ENCODE results near the gene KCNA3. TPM values are rescaled to one million over a fixed set of nuclear protein-coding genes. Genes with fewer than 3 reads are reported as not detected.

KCNA3 gene
- total and polyA plus RNA-seq, 2 of the 8 experiments (the other 6 are each of a cell fraction or from before 2014, with no cell fraction given): 0.95 to 1.1 TPM

DNA sequence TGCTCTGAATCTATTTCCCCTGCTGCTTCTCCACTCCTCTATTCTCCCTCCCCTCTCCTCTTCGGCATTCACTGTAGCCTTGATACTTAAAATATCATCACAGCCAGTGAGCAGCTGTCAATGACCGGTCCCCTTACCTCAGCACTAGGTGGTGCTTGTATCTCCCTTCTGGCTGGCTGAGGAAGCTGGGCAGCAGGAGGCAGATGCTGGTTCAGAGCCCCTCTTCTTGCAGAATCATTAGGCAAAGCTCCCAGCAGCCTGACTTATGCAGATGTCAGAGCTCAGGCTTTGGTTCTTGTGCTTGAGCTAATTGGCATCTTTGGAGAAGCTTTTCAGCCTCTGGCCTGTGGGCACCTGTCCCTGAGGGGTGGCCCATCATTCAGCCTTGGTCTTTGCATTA, 36.7 kb downstream of the KCNA3 start (continued):
- TF ChIP-seq, protein P1, sequence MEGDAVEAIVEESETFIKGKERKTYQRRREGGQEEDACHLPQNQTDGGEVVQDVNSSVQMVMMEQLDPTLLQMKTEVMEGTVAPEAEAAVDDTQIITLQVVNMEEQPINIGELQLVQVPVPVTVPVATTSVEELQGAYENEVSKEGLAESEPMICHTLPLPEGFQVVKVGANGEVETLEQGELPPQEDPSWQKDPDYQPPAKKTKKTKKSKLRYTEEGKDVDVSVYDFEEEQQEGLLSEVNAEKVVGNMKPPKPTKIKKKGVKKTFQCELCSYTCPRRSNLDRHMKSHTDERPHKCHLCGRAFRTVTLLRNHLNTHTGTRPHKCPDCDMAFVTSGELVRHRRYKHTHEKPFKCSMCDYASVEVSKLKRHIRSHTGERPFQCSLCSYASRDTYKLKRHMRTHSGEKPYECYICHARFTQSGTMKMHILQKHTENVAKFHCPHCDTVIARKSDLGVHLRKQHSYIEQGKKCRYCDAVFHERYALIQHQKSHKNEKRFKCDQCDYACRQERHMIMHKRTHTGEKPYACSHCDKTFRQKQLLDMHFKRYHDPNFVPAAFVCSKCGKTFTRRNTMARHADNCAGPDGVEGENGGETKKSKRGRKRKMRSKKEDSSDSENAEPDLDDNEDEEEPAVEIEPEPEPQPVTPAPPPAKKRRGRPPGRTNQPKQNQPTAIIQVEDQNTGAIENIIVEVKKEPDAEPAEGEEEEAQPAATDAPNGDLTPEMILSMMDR (IDR thresholded peaks at IDR 0.05; ENCODE audit: control extremely low read depth in 1 of 3, insufficient read depth in 1 of 3, low read depth in 1 of 3, low read length in 3 of 3): peak; percentile 7 to 32 (median 25)
